Heart left ventricle (tissue), 13 donors: ENCODE results near the gene MICB.
A peak's percentile ranks its signal among the peaks of the same experiment; 100 is the strongest.

Experiments
- CTCF ChIP-seq, 12 donors: fragments of 200-600 bp; sonication (generic) in 4 of 12; IDR thresholded peaks; one replicate each; pipeline versions ENCODE4 v1.5.0 to v1.8.0; 2018 to 2022; ENCODE audit warnings: antibody characterized with exemption in 12 of 12, mild to moderate bottlenecking in 5 of 12
- POLR2A ChIP-seq, 2 donors: fragments of 450-650 bp; IDR thresholded peaks; one replicate each; pipeline ENCODE4 v1.6.1; 2017; ENCODE audit warnings: antibody characterized with exemption in 2 of 2, mild to moderate bottlenecking in 2 of 2, moderate library complexity in 2 of 2
- donor health status: ischemic (EF 13 %, LVEDD 7.1; RV severe dilation, severe dysfunction).
- donor health status: DM: no; HTN: yes; CAD: no.
- donor health status: DM: no; HTN: no; CAD: no.
- donor health status: ischemic (EF 25% LVEDD 6.9; RV normal size, moderate dysfunction).
- donor health status: ischemic (EF 25% LVEDD 5.7; RV mildly dilated, moderate dysfunction).
- donor health status: ischemic (EF 35%, LVEDD 5.7; RV mildly dilated, moderate dysfunction).
- donor health status: nonischemic (EF 11% LVEDD 7.7; RV severe dilation, severe dysfunction).
- donor health status: DM: yes; HTN: yes; CAD: no.
- donor health status: PGD.
- donor health status: ischemic (EF 29% LVEDD 5.4; RV normal size, mild dysfunction).
- donor health status: nonischemic (EF 23%, LVEDD 6.1; RV moderate dilation, normal function).

GRCh38 chr6:31541658-31542521, 43.9 kb downstream of the MICB start, which contains the start of gene DDX39B:
- TF ChIP-seq CTCF (IDR thresholded peaks at IDR 0.05) (no peak), POLR2A (IDR thresholded peaks at IDR 0.05) (peak in 1 of 2 donors; percentile 63)
